ENCODE measurements around the gene RNF152.

DNA sequence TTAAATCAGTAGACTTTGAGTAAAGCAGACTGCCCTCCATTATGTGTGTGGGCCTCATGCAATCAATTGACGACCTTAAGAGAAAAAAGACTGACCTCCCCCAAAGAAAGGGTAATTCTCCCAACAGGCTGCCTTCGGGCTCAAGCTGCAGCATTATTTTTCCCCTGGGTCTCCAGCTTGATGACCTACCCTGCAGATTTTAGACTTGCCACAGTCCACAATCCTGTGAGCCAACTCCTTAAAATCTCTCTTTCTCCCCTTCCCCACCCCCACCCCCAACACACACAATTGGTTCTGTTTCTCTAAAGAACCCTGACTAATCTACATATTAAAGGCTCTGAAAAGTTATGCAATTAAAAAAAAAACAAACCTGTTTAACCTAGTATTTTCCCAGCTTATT lies 89.4 kb downstream of the RNF152 start:
- no peak for TF ChIP-seq CTCF (IDR thresholded peaks at IDR 0.05)
- TF ChIP-seq POLR2A (IDR thresholded peaks at IDR 0.05) = no peak
- no peak for TF ChIP-seq EP300 (IDR thresholded peaks at IDR 0.05)
